Tibial nerve (tissue), 3 donors: ENCODE measurements around the gene BIK.

ENCODE experiments used
- CTCF ChIP-seq, 5 experiments: fragments of 200-600 bp in 3 of 5; fragments of 450-650 bp in 2 of 5; sonication (generic) in 3 of 5; IDR thresholded peaks; one replicate each; pipeline ENCODE4 v1.5.1; 2016 to 2019; ENCODE audit warnings: antibody characterized with exemption in 5 of 5, mild to moderate bottlenecking in 3 of 5, moderate library complexity in 2 of 5
- POLR2A ChIP-seq, 2 donors: fragments of 450-650 bp; IDR thresholded peaks; one replicate each; pipeline ENCODE4 v1.6.1; 2017; ENCODE audit warnings: antibody characterized with exemption in 2 of 2, mild to moderate bottlenecking in 2 of 2, moderate library complexity in 2 of 2

- TF ChIP-seq POLR2A (IDR thresholded peaks at IDR 0.05) (no peak), CTCF (IDR thresholded peaks at IDR 0.05) (no peak)
These were observed 8.5 kb downstream of the BIK start for GRCh38 chr22:43118953-43119458.
